ENCODE measurements around the gene MYO7B.

The MYO7B gene

GRCh38 chr2:127577208-127577475 lies 41.7 kb downstream of the MYO7B start:
- H3K27ac ChIP-seq (ENCODE audit: low read length), result no peak overlapping the region
- H3K27me3 ChIP-seq (ENCODE audit: low read depth, low read length), result no peaks in the 10 kb centered on the region
- H3K9me3 ChIP-seq (ENCODE audit: control insufficient read depth in 1 of 2, low read length in 2 of 2), result no peaks in the 10 kb centered on the region
- H3K4me3 ChIP-seq (ENCODE audit: low read depth in 1 of 2, low read length in 2 of 2), result no peak overlapping the region
- H3K36me3 ChIP-seq (ENCODE audit: control insufficient read depth in 1 of 2, insufficient read depth in 2 of 2, low read length in 2 of 2), result no peaks in the 10 kb centered on the region
- H3K4me1 ChIP-seq (ENCODE audit: control insufficient read depth in 1 of 2, insufficient read depth in 2 of 2, low read length in 2 of 2), result no peaks in the 10 kb centered on the region

GRCh38 chr2:127577503-127577902 lies 42.0 kb downstream of the MYO7B start:
- H3K4me3 ChIP-seq (ENCODE audit: low read depth in 1 of 2, low read length in 2 of 2), result no peak overlapping the region
- H3K36me3 ChIP-seq (ENCODE audit: control insufficient read depth in 1 of 2, insufficient read depth in 2 of 2, low read length in 2 of 2), result no peaks in the 10 kb centered on the region
- no peak overlapping the region for H3K27ac ChIP-seq (ENCODE audit: low read length)
- no peaks in the 10 kb centered on the region for H3K9me3 ChIP-seq (ENCODE audit: control insufficient read depth in 1 of 2, low read length in 2 of 2)
- no peaks in the 10 kb centered on the region for H3K4me1 ChIP-seq (ENCODE audit: control insufficient read depth in 1 of 2, insufficient read depth in 2 of 2, low read length in 2 of 2)
- no peaks in the 10 kb centered on the region for H3K27me3 ChIP-seq (ENCODE audit: low read depth, low read length)

DNA sequence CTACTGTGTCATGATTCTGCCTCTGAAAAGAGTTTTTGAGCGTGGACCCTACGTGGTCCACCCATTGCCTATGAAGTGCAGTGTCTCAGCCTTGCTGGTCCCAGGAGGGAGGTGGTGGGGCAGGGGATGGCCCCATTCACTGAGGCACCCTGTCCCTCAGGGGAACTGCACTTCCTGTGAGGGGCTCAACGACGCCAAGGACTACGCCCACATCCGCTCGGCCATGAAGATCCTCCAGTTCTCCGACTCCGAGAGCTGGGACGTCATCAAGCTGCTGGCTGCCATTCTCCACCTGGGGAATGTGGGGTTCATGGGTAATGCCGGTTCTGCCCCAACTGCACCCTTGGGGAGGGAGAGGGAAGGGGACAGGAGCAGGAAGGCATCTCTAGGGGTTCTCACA lies 42.5 kb downstream of the MYO7B start:
- H3K4me1 ChIP-seq (ENCODE audit: control insufficient read depth in 1 of 2, insufficient read depth in 2 of 2, low read length in 2 of 2), result no peaks in the 10 kb centered on the region

DNA sequence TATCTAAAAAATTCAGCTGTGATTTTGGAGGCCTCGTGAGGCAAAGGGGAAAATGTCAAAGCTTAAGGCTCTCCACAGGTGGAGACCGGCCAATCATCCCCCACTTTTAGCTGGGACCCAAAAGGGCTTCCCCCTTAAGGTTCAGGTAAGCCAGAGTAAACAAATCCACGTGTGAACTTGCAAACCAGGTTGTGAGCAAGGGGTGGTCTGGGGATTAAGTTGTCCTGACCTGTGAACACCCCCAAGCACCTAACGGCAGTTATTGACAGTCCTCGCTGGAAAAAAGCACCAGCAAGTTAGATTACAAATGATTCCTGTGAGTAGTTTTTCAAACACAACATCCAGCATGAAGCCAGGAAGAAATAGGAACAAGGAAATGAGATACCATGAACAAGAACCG lies 42.9 kb downstream of the MYO7B start:
- no peaks in the 10 kb centered on the region for H3K27me3 ChIP-seq (ENCODE audit: low read depth, low read length)
- H3K36me3 ChIP-seq (ENCODE audit: control insufficient read depth in 1 of 2, insufficient read depth in 2 of 2, low read length in 2 of 2), result no peaks in the 10 kb centered on the region
- no peak overlapping the region for H3K4me3 ChIP-seq (ENCODE audit: low read depth in 1 of 2, low read length in 2 of 2)
- no peak overlapping the region for H3K27ac ChIP-seq (ENCODE audit: low read length)
- H3K4me1 ChIP-seq (ENCODE audit: control insufficient read depth in 1 of 2, insufficient read depth in 2 of 2, low read length in 2 of 2), result no peaks in the 10 kb centered on the region
- H3K9me3 ChIP-seq (ENCODE audit: control insufficient read depth in 1 of 2, low read length in 2 of 2), result no peaks in the 10 kb centered on the region

More for the DNA sequence above, 42.5 kb downstream of the MYO7B start:
- Histone ChIP-seq H3K27ac (ENCODE audit: low read length) (no peak overlapping the region), H3K36me3 (ENCODE audit: control insufficient read depth in 1 of 2, insufficient read depth in 2 of 2, low read length in 2 of 2) (no peaks in the 10 kb centered on the region), H3K27me3 (ENCODE audit: low read depth, low read length) (no peaks in the 10 kb centered on the region), H3K9me3 (ENCODE audit: control insufficient read depth in 1 of 2, low read length in 2 of 2) (no peaks in the 10 kb centered on the region), H3K4me3 (ENCODE audit: low read depth in 1 of 2, low read length in 2 of 2) (no peak overlapping the region)

GRCh38 chr2:127579231-127579630 lies 43.7 kb downstream of the MYO7B start:
- H3K4me1 ChIP-seq (ENCODE audit: control insufficient read depth in 1 of 2, insufficient read depth in 2 of 2, low read length in 2 of 2), result no peaks in the 10 kb centered on the region
- no peaks in the 10 kb centered on the region for H3K27me3 ChIP-seq (ENCODE audit: low read depth, low read length)
- H3K36me3 ChIP-seq (ENCODE audit: control insufficient read depth in 1 of 2, insufficient read depth in 2 of 2, low read length in 2 of 2), result no peaks in the 10 kb centered on the region
- H3K4me3 ChIP-seq (ENCODE audit: low read depth in 1 of 2, low read length in 2 of 2), result no peak overlapping the region
- H3K9me3 ChIP-seq (ENCODE audit: control insufficient read depth in 1 of 2, low read length in 2 of 2), result no peaks in the 10 kb centered on the region
- H3K27ac ChIP-seq (ENCODE audit: low read length), result no peak overlapping the region

- Histone ChIP-seq H3K4me1 (ENCODE audit: control insufficient read depth in 1 of 2, insufficient read depth in 2 of 2, low read length in 2 of 2) (no peaks in the 10 kb centered on the region), H3K27ac (ENCODE audit: low read length) (no peak overlapping the region), H3K4me3 (ENCODE audit: low read depth in 1 of 2, low read length in 2 of 2) (no peak overlapping the region)
Observed at GRCh38 chr2:127580167-127581049, 44.9 kb downstream of the MYO7B start.

GRCh38 chr2:127581050-127581345 lies 45.5 kb downstream of the MYO7B start:
- Histone ChIP-seq H3K4me1 (ENCODE audit: control insufficient read depth in 1 of 2, insufficient read depth in 2 of 2, low read length in 2 of 2) (no peaks in the 10 kb centered on the region), H3K9me3 (ENCODE audit: control insufficient read depth in 1 of 2, low read length in 2 of 2) (no peaks in the 10 kb centered on the region), H3K36me3 (ENCODE audit: control insufficient read depth in 1 of 2, insufficient read depth in 2 of 2, low read length in 2 of 2) (no peaks in the 10 kb centered on the region), H3K27ac (ENCODE audit: low read length) (no peak overlapping the region), H3K27me3 (ENCODE audit: low read depth, low read length) (no peaks in the 10 kb centered on the region), H3K4me3 (ENCODE audit: low read depth in 1 of 2, low read length in 2 of 2) (no peak overlapping the region)

More at GRCh38 chr2:127580167-127581049, 44.9 kb downstream of the MYO7B start:
- Histone ChIP-seq H3K9me3 (ENCODE audit: control insufficient read depth in 1 of 2, low read length in 2 of 2) (no peaks in the 10 kb centered on the region), H3K36me3 (ENCODE audit: control insufficient read depth in 1 of 2, insufficient read depth in 2 of 2, low read length in 2 of 2) (no peaks in the 10 kb centered on the region), H3K27me3 (ENCODE audit: low read depth, low read length) (no peaks in the 10 kb centered on the region)

DNA sequence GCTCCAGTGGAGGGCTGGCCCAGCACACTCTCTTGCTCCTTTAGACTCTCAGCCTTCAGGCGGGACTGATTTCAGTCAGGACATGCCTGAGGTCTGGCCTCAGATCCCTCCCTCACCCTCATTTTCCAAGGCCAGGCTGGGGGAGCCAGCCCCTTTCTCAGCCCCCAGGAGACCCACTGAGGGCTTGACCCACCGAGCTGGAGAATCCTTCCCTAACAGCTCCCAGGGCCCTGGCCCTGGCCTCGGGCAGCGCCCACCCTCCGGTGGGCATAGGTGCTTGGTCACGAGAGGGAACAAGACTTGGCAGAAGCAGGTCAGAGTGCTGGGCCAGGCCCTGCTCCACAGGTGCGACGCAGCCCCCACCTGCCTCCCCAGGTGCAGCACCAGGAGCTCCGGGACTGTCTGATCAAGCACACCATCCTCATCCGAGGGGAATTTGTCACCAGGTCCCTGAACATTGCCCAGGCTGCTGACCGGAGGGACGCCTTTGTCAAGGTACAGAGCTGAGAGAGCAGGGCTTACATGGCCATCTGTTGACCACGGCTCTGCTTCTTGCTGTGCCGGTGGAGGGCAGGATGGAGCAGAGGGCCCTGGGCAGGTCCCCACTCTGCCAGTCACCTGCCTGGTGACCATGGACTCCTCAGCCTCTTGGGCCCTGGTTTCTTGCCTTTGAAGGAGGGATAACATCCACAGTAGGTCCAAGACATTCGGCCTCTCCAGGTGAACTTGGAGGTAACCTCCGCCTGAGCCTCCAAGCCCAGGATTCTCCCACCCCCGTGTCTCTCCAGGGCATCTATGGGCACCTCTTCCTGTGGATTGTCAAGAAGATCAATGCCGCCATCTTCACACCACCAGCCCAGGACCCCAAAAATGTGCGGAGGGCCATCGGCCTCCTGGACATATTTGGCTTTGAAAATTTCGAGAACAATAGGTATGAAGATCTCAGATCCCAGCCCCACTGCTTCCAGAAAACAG lies 46.3 kb downstream of the MYO7B start:
- Histone ChIP-seq H3K4me1 (ENCODE audit: control insufficient read depth in 1 of 2, insufficient read depth in 2 of 2, low read length in 2 of 2) (no peaks in the 10 kb centered on the region), H3K27me3 (ENCODE audit: low read depth, low read length) (no peaks in the 10 kb centered on the region), H3K36me3 (ENCODE audit: control insufficient read depth in 1 of 2, insufficient read depth in 2 of 2, low read length in 2 of 2) (no peaks in the 10 kb centered on the region), H3K4me3 (ENCODE audit: low read depth in 1 of 2, low read length in 2 of 2) (no peak overlapping the region), H3K9me3 (ENCODE audit: control insufficient read depth in 1 of 2, low read length in 2 of 2) (no peaks in the 10 kb centered on the region), H3K27ac (ENCODE audit: low read length) (no peak overlapping the region)

GRCh38 chr2:127582863-127583861 lies 47.7 kb downstream of the MYO7B start:
- Histone ChIP-seq H3K9me3 (ENCODE audit: control insufficient read depth in 1 of 2, low read length in 2 of 2) (no peaks in the 10 kb centered on the region), H3K36me3 (ENCODE audit: control insufficient read depth in 1 of 2, insufficient read depth in 2 of 2, low read length in 2 of 2) (no peaks in the 10 kb centered on the region), H3K27ac (ENCODE audit: low read length) (no peak overlapping the region), H3K4me1 (ENCODE audit: control insufficient read depth in 1 of 2, insufficient read depth in 2 of 2, low read length in 2 of 2) (no peaks in the 10 kb centered on the region), H3K27me3 (ENCODE audit: low read depth, low read length) (no peaks in the 10 kb centered on the region), H3K4me3 (ENCODE audit: low read depth in 1 of 2, low read length in 2 of 2) (no peak overlapping the region)

- Histone ChIP-seq H3K27ac (ENCODE audit: low read length) (no peak overlapping the region), H3K36me3 (ENCODE audit: control insufficient read depth in 1 of 2, insufficient read depth in 2 of 2, low read length in 2 of 2) (no peaks in the 10 kb centered on the region), H3K27me3 (ENCODE audit: low read depth, low read length) (no peaks in the 10 kb centered on the region)
Observed at GRCh38 chr2:127584047-127584446, 48.6 kb downstream of the MYO7B start.

More at GRCh38 chr2:127584047-127584446, 48.6 kb downstream of the MYO7B start:
- Histone ChIP-seq H3K4me1 (ENCODE audit: control insufficient read depth in 1 of 2, insufficient read depth in 2 of 2, low read length in 2 of 2) (no peaks in the 10 kb centered on the region), H3K9me3 (ENCODE audit: control insufficient read depth in 1 of 2, low read length in 2 of 2) (no peaks in the 10 kb centered on the region), H3K4me3 (ENCODE audit: low read depth in 1 of 2, low read length in 2 of 2) (no peak overlapping the region)

Measured in muscle layer of duodenum (tissue), 2 donors.